ENCODE results near the gene GMEB2. TPM values are rescaled to one million over a fixed set of nuclear protein-coding genes. Genes with fewer than 3 reads are reported as not detected.

Gene GMEB2
- total RNA-seq, 1 experiment from 2014 or later: 18.8 TPM

GRCh38 chr20:63668351-63668750, 41.5 kb upstream of the GMEB2 start:
- Mint-ChIP-seq H3K36me3 (ENCODE audit: insufficient read depth, unreplicated experiment) (peaks cover 26% of the 10 kb centered on the region), H3K4me3 (ENCODE audit: low read depth, unreplicated experiment) (no peak overlapping the region), H3K27me3 (ENCODE audit: unreplicated experiment) (no peaks in the 10 kb centered on the region), H3K9me3 (ENCODE audit: low read depth, unreplicated experiment) (peaks cover 2% of the 10 kb centered on the region), H3K27ac (ENCODE audit: unreplicated experiment) (no peak overlapping the region), H3K4me1 (ENCODE audit: low read depth, unreplicated experiment) (no peaks in the 10 kb centered on the region)
- CTCF ChIA-PET: interaction anchor here (0.6 kb wide), 1 partner anchor 19 kb away, joined by 3 read pairs; no protein-coding TSS in a partner anchor
- intact Hi-C loops (cut with micrococcal nuclease; ENCODE audit: unreplicated experiment): no loop called here
- no TSS peak for BruUV-seq (replicated peaks)
- no peak for TF ChIP-seq CTCF (IDR thresholded peaks at IDR 0.05; ENCODE audit: unreplicated experiment)
- no peak for DNase-seq

GRCh38 chr20:63667858-63668257, 41.0 kb upstream of the GMEB2 start:
- H3K27ac Mint-ChIP-seq (ENCODE audit: unreplicated experiment): no peak overlapping the region
- CTCF ChIA-PET: no interaction called here
- H3K36me3 Mint-ChIP-seq (ENCODE audit: insufficient read depth, unreplicated experiment): peaks cover 30% of the 10 kb centered on the region
- TF ChIP-seq CTCF (IDR thresholded peaks at IDR 0.05; ENCODE audit: unreplicated experiment): no peak
- intact Hi-C loops (cut with micrococcal nuclease; ENCODE audit: unreplicated experiment): no loop called here
- DNase-seq: no peak
- H3K27me3 Mint-ChIP-seq (ENCODE audit: unreplicated experiment): no peaks in the 10 kb centered on the region
- H3K4me3 Mint-ChIP-seq (ENCODE audit: low read depth, unreplicated experiment): no peak overlapping the region
- no peaks in the 10 kb centered on the region for H3K4me1 Mint-ChIP-seq (ENCODE audit: low read depth, unreplicated experiment)
- BruUV-seq (replicated peaks): no TSS peak
- peaks cover 2% of the 10 kb centered on the region for H3K9me3 Mint-ChIP-seq (ENCODE audit: low read depth, unreplicated experiment)

DNA sequence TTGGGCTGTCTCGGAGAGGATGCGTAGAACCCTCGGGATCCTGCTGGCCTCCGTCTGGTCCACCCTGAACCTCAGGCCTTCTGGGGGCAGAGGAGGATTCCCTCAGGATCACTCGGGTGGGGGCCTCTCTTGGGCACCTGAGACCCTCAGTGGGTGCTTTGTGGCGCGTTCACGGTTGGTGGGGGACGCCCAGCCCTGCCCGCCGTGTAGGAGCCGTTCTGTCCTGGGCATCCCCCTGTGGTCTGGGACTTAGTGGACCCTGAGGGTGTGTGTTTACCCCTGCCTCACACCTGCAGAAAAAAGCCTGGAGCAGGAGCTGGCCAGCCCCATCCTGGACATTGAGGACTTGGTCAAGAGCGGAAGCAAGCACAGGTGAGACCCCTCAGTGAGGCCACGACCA, 38.8 kb upstream of the GMEB2 start:
- Mint-ChIP-seq H3K27me3 (ENCODE audit: unreplicated experiment) (no peaks in the 10 kb centered on the region), H3K4me1 (ENCODE audit: low read depth, unreplicated experiment) (peaks cover 1% of the 10 kb centered on the region), H3K27ac (ENCODE audit: unreplicated experiment) (no peak overlapping the region), H3K9me3 (ENCODE audit: low read depth, unreplicated experiment) (peaks cover 2% of the 10 kb centered on the region), H3K36me3 (ENCODE audit: insufficient read depth, unreplicated experiment) (peaks cover 29% of the 10 kb centered on the region), H3K4me3 (ENCODE audit: low read depth, unreplicated experiment) (no peak overlapping the region)
- TF ChIP-seq CTCF (IDR thresholded peaks at IDR 0.05; ENCODE audit: unreplicated experiment): no peak
- CTCF ChIA-PET: no interaction called here
- BruUV-seq (replicated peaks): no TSS peak
- intact Hi-C loops (cut with micrococcal nuclease; ENCODE audit: unreplicated experiment): no loop called here
- DNase-seq: no peak

DNA sequence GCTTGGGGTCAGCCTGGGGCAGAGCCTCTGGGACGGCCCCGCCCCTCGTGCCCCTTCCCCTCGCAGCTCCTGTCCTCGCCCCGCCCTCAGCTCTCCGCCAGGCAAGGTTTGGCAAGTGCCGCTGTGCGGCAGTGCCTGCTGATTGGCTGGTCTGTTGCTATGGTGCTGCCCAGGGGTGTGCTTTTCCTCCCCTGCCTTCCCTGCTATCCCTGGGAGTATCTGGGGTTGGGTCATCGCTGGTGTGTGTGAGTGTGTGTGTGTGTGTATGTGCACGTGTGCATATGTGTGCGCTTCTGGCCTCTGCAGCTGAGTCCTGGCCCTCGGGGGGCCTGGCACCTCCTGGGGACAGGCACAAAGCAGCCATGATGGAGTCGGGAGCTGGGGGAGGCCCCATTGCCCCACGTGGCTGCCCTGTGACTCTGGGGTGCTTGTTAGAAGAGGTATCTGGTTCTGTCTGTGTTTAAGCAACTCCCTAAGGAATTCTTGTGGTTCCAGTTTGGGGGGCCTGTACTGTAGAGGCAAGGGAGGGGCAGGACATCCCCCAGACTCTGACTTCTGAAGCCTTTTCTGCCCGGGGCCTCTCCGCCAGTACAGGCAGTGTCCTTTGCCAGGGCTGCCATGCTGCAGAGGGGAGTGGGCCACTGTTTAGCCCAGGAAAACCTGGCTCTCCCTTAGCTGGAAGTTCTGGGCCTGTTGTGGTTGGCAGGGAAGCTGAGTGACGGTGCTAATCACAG, 38.1 kb upstream of the GMEB2 start:
- Mint-ChIP-seq H3K36me3 (ENCODE audit: insufficient read depth, unreplicated experiment) (peaks cover 29% of the 10 kb centered on the region), H3K27ac (ENCODE audit: unreplicated experiment) (no peak overlapping the region), H3K9me3 (ENCODE audit: low read depth, unreplicated experiment) (peaks cover 2% of the 10 kb centered on the region), H3K4me3 (ENCODE audit: low read depth, unreplicated experiment) (no peak overlapping the region), H3K27me3 (ENCODE audit: unreplicated experiment) (no peaks in the 10 kb centered on the region), H3K4me1 (ENCODE audit: low read depth, unreplicated experiment) (peaks cover 8% of the 10 kb centered on the region)
- no peak for DNase-seq
- intact Hi-C loops (cut with micrococcal nuclease; ENCODE audit: unreplicated experiment): no loop called here
- TF ChIP-seq CTCF (IDR thresholded peaks at IDR 0.05; ENCODE audit: unreplicated experiment): no peak
- CTCF ChIA-PET: no interaction called here
- no TSS peak for BruUV-seq (replicated peaks)

Data from Calu3 (cell line).